Inflammatory macrophage treated with lipopolysaccharide for 4 hours (primary cell): ENCODE measurements around the gene CIROP.

ENCODE experiments used
- DNase-seq: peaks from one replicate; pipeline ENCODE4 v3.0.0-alpha.2; 2020

The CIROP gene

DNA sequence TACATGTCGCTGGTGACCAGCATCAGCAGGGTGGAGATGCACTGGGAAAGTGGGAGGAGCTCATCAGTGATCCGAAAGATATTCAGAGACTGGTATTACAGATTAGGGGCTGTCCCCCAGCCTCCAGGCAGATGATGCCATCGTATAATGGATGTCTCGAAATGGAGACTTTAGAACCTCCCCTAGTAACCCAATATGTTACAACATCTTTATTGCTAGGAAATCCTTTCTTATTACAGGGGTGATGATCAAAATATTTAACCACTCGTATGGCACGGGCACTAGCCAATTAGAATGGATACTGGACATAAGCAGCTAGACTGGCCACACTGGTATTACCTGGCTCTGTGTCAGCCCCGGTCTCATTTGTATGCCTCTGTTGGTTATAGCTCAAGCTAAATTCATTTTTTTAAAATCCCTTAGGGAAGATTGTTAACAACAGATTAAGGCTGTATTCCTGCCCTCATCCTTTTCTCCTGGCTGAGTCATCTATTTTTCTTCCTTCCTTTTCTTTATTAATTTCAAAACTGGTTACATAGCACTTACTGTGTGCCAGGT is 25.0 kb upstream of the CIROP start:
- DNase-seq, result no peak

DNA sequence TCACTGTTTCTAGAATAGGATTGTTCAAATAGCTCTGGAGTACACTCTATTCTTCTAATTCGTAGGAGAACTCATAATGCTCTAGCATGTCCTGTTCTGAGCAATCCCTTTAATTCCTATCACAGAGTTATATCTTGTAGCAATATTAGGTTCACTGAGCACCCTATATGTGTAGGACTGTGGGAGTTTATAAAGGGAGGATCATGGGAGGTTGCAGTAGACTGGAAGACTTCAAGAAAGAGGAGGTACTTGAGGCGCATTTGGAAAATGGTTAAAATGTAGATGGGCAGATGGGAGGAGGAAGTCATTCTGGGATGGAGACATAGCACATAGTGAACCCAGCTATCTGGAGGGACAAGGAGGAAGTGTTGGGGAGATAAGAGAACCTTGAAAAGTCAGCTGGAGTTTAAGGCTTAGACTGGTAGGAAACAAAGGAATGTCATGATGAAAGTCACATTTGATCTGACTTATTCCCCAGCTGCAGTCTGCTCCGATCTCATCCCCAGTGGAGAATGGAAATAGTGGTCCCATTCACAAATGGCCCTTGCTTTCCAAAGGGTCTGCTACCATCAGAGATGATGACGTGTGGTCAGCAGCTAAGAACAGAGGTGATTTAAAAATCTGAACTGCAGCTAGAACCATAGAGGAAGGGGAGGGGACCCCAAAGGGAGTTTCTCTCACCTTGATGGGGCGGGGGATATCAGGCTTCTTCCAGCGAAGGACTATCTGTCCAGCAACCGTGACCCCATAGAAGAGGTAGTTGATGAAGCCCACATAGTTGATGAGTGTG is 24.4 kb upstream of the CIROP start:
- no peak for DNase-seq

DNA sequence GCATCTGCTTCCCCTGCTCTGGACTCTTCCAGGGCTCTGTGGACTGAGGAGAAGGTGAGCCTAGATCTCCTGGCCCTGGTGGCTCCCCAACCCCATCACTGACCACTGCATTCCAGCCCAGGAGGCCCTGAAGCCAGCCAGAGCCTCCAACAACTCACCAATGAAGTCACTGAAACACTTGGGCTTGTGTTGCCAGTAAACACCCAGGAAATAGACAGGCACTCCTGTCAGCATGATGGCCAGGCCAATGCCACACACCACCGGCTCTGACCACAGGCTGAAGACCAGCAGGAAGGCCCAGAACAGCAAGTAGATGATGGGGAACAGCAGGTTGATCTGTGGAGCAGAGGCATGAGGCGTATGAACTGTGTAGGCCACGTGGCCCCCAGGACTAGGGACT is 23.1 kb upstream of the CIROP start:
- DNase-seq, result no peak

DNA sequence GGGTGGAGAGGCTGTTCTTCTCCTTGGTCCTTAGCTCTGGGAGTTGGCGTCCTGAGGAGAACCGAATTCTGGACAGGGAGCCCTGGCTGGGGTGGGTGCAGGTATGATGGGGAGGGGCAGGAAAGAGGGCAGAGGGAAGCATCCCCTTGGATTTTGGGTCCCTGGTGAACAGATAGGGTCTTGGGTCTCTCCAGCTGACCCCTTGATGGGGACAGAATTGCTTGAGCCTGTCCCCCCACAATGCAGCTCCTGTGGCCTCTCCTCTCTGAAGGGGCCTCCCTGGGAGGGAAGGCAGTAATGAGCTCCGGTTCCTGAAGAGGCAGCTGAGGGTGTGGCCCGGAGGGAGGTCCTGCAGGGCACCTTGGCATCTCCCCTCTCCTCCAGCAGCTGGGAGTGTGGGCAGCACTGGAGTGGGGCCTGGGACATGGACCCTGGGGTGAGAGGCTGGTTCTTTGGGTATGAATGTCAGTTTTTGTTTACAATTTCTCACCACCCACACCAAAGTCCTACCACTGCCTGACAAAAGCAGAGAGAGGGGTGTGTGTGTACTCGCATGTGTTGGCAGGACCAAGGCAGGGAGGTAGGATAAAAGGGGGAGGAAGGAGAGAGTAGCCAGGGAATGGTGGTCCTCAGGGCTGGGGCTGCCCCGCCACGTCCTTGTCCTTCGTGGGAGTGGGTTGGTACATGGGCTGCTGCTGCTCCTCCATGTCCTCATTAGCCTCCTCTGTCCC is 21.9 kb upstream of the CIROP start:
- no peak for DNase-seq

DNA sequence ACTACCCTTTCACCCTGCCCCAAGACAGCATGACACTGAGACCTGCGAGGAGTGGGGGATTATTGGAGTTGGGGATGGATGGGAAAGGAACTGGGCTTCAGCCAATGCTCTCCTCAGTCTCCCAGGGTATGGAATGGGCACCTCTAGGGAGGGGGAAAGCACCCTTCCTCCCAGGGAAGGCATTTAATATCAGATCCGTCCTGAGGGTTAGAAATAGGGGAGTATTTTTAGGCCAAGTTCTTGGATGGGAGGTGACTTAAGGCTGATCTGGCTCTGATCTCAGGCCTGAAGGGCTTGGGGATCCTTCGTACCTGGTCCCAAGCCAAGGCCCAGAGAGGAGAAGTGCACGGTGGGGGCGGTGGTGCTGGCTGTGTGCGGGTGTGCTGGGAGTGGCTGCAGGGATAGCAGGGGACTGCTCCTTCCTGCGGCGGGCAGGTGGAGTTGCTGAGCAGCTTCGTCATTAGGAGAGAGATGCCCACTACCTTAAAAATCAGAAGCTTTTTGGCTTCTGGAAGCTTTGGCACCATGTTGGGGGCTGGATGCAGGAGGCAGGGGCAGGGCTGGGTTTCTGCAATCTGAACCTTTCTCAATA is 21.2 kb upstream of the CIROP start:
- DNase-seq, result no peak

DNA sequence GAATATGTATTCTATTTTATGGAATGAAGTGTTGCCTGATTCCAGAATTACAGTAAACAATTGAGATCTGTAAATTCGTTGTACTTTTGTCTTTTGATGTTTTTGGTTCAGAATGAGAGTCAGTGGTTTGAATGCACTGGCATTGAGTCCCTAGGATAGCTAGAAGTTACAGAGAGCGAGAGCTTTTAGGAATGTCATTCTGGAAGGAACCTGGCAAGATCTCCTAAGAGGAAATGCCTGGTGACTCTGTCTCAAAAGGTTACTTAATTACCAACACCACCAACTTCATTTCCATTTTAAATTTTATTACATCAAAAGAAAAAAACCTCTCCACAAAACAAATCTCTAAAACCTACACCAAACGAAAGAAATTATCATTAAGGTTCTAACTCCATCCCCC is 20.2 kb upstream of the CIROP start:
- no peak for DNase-seq

DNA sequence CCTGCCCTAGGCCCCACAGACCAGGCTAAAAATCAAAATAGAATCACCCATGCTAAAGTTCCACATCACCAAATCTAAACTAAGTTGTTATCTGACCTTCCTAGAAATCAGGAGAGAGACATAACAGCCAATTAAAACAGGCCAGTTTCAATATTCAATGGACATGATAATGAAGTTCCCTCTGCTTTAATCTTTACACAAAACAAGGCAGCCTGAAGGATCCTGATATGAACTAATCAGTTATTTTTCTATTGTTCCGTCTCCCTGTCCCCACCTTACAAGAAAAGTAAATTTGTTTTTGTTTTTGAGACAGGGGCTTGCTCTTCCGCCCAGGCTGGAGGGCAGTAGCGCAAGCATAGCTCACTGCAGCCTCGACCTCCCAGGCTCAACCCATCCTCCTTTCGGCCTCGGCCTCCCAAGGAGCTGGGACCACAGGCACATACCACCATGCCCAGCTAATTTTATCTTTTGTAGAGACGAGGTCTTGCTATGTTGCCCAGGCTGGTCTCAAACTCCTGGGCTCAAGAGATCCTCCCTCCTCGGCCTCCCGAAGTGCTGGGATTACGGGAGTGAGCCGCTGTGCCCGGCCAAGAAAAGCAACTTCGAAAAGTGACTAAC is 19.7 kb upstream of the CIROP start:
- DNase-seq, result no peak

DNA sequence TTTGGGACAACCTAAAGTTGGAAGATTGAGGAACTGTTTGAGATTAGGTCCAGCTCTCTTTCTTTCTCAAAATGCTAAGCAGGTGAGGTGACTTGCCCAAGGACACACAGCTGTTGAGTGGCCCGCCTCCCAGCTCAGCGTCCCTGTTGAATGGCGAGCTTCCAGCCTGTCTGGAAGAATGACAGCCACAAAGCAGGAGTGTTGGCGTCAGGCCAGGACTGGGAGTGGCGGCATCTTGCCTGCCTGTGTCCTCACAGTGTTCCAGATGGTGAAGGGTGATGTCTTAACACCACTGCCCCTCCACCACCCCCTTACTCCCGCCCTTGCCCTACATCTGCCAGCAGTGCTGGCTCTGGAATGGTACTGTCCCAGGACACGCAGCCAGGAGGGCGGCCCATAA is 18.6 kb upstream of the CIROP start:
- DNase-seq, result no peak

DNA sequence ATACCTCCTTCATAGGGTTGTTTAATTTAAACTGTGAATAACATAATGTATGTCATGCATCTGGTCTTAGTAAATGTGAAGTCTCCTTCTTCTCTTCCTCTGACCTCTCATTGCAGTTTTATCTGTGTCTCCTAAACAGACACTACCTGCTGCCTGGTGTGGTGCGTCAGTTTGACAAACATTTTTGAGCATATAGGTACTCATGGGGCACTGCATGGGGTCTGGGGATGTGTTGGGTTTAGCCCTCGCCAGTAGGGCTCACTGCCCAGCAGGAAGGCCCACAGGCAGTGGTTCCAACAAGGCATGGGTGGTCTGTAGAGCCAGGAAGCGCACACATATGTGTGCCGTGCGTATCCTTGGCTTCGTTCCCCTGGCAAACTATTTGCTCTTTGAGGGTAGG is 17.3 kb upstream of the CIROP start:
- DNase-seq, result no peak

DNA sequence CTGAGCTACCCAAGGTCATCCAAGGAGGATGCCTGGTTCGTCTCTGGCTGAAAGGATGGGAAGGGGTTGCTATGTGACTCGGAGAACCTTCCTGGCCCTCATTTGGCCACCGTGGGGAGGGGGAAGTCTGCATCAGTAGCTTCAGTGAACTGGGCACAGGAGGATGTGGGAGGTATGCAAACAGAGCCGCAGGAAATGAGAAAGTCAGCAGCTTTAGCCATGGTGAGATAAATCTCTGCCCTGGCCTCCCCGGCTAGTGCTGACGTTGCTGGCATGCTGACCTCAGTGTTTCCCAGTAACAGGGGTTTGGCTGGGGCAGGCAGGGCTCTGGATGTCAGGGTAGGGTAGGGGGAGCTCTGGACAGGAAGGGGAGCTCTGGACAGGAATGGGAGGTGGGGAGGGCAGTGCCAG is 16.6 kb upstream of the CIROP start:
- peak; percentile 35 for DNase-seq

DNA sequence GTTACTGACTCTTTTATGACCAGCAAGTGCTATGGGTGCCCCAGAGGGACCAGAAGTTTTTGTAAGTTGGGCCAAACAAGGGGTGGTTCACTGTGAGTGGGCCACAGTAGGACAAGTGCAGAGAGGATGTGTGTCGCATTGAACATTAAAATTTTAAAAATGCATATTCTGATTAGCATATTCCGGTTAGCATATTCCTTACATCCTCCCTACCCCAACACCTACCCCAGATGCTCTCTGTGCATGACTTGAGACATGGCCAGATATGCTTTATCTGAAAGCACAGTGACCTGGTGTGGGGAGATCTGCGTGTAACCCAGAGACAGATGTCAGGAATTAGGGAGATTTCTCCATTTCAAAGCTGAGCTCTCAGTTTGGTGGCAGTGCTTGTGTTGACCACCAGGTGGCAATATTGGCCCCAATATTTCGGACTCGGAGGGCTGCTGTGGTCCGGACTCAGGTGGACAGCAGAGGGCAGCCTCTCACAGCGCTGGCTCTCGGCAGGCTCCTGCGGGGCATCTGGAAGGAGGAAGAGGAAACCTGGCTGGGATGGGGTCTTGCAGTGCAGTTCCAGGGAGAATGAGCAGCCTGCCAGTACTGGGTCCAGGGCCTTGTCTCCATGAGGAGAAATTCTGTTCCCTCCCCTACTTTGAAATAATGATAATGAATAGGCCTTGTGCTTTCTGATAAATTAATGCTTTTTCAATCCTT is 15.9 kb upstream of the CIROP start:
- peak; percentile 86 for DNase-seq

DNA sequence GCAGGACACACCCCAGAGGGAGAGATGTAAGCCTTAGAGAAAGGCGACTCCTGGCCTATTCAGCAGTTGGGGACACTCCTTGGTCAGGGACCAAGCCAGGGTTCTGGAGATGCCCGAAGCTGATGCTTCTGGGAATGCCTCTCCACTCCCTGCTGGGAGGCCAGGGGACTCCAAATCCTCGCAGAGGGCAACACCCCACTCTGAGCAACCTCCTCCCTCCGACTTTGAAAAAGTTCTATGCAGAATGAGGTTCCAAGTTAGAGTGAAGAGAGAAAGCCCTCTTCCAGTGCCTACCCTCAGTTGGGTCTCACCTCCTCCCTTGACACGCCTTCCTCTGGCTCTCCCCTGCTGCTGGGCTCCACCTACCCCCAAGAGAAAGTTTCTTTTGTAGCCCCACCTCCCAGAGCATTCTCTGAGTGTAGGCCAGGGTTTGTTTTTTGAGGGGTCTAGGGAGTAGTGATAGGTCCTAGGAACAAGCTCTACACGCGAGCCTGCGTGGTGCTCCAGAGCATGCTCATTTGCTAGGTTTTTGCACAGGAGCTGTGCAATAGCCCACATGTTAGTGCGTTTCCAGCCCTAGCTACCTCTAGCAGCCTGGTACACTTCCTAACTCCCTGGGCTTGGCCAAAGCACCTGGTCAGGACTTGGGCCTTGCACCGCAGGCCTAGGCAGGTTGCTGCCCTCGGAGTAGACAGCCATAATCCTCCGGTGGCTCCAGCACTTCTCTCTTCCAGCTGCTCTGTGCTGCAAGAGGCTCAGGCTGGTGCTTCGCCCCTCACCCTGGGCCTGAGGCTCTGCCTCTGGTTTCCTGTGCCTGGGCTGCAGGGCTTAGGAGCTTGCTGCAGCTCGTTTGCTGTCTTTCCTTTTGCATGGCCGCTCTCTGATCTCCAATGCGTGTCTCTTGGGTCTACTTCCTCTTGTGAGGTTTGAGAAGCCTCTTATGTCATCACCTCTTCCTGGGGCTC is 14.9 kb upstream of the CIROP start:
- peak; percentile 67 for DNase-seq

DNA sequence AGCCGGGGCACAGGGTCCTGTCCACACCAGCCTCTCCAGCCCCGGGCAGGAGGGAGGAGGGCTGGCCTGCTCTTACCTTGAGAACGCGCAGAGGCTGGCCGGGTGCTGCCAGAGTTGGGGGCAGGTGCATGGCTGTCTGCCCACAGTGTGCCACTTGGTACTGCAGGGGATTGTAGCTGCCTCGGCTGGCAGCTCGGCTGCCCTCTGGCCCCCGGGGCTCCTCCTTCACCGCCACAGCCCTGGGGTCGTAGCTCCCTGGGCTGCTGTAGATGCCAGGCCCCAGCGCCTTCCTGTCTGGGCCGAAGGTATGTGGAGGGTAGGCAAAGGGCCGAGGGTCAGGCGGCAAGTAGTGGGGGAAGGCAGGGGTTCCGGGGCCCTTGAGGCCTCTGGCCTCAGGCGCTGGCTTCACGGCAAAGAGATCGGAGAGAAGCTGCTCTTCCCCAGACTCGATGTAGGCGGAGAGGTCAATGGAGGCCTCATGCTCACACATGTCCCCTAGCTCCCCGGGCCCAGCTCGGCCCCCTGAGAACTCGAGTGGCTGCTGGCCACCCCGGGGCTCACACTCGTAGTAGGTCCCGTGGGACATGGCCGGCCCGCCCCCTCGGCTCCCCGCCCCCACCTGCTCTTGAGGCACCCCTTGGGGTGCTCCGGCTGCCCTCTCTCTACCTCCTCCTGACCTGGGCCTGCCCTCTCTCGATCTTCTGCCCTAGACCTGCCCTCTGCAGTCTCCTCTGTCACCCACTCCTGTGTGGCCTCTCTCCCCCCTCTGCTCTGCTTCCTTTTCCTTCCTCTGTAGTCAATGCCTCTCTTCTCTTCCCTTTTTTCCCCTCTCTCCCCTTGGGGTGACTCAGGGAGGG is 13.9 kb upstream of the CIROP start, which contains the start of gene CEBPE:
Gene CEBPE (minus strand): TSS at position 750 of the 857 bp plus-strand sequence. CDS start 164 bp downstream, at position 586.
- DNase-seq, result peak; percentile 67

DNA sequence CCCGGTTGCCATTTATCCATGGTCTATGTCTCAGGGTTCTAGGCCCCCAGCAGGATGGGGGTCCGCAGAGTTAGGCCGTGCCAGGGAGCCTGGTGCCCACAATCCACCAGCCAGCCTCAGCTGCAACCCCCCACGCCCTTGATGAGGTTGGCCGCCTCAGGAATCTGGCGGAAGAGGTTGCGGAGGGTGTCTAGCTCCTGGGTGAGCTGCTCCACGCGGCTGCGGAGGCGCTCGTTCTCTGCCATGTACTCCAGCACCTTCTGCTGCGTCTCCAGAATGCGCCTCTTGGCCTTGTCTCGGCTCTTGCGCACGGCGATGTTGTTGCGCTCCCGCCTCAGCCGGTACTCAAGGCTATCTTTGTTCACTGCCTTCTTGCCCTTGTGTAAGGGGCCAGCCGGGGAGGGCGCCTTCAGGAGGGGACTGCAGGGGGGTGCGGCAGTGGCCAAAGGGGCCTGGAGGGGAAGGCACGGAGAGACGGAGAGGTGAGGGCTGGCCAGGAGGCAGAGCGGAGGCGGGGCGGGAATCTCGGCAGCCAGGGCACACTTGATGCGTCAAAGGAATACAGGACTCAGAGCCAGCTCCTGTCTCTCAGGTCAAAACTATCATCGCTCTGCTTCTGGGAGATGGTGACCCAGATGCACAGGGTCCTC is 12.7 kb upstream of the CIROP start:
- no peak for DNase-seq

DNA sequence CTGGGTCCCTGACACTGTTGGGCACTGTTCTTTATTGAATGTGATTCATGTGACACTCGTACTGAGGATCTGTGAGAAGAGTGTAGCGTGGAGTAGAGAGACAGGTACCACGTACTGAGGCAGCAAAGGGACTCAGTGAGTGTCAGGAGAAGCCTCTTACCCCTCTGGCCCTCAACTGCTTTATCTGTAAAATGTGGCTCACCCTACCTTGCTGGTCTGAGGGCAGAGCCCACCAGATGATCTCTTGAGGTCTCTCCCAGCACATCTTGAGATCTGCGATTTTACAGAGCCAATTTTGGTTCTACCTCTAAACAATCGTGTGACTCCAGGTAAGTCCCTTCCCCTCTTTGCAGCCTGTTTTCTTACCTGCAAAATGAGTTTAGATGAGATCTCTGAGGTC is 11.1 kb upstream of the CIROP start:
- no peak for DNase-seq

DNA sequence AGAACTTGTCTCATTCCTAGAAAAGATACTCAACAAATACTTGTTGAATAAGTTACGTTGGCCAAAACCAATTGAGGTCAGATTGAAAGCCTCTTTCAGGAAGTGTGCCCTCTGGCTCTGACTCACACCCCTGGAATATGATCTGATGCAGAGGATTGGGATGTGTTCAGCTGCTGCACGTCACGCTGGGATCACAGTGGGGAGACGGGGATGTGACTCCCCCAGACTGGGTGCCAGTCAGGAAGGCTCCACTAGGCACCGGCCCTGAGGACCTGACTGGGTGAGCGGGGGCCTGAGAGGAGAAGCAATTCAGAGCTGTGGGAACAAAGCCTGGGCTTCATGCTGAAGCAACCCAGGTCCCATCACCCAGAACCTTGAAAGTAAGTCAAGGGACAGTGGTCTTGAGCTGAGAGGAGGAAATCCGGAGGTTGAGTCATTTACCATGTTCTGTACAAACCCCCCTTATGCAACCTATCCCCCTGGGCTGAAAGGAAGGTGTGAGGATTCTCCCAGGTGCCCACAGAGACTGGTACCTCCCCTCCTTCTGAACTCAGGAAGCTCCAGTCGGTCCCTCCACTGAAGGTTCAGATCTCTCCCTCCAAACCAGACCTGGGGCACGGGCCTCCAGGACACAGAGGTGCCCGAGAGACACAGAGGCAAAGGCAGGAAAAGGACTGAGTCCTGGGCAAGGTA is 10.4 kb upstream of the CIROP start:
- peak; percentile 88 for DNase-seq

DNA sequence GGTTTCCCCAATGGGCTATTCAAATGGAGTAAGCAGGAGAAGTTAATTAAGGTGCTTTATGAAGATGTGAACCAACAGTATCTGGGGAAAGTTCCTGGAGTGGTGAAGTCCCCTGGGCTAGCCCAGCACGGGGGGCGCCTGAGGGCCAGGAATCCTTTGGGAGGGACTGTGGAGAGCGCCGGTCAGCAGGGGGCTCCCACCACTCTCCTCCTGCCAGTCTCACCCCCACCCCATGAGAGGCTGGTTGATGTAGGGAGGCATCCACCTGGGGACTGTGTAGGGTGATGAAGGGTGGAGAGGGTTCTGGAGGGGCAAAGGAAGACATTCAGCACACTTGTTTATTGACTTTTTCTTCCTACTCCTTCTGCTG is 9.9 kb upstream of the CIROP start:
- DNase-seq, result no peak

DNA sequence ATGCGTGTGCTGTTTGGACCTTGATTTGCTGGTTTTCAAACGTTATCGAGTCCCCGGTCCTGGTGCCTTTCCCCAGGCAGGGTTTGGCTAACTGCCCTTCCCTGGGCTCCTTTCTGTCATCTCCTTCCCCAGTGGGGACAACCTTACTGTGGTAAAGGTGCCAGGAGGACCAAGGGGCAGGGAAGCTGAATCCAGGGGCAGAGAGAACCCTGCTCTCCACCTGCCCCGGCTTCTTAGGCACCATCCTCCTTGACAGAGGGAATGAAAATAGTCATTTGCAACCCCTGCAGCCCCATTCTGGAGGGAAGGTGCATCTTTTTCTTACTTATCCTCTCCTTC is 9.3 kb upstream of the CIROP start:
- DNase-seq, result no peak

DNA sequence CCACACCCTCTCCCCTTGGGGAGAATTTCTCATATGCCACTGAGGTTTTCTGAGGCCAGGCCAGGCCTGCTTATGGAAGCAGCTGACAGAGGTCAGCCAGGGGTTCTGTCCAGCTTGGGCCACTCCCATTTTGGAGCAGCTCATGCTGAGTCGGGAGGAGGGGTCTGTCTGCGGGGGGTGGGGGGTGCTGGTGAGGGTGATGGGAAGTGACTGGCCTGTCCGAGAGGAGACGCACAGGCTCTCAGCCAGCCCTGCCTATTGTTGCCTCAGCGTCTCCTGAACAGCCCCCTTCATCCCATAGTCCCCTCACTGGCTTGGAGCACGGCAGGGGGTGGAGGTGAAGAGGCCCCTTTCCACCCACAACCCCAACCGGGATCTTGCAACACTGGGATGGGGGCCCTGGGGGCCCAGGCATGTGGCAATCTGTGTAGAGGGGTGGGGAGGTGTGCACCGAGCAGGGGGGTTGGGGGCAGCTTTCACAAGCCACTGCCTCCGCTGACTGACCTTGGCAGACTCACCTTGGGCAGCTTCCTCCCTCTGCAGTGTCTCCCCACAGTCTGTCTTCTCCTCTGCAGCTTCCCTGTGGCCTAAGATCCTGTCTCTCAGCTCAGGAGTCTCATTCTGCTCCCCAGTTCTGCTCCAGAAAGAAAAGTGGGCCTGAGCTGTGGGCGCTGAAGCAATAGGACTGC is 8.8 kb upstream of the CIROP start:
- DNase-seq, result no peak
